Brain microvascular endothelial cell (primary cell): ENCODE data around the gene CCDC187.

Source experiments
- DNase-seq: peaks from one replicate; pipeline ENCODE4 v3.0.0-alpha.2; 2020
- H3K27ac ChIP-seq: fragments of 250-450 bp; sonication (Bioruptor Pico); 2 replicates; pipeline ENCODE4 v1.5.1; 2020; ENCODE audit warnings: mild to moderate bottlenecking, moderate library complexity
- H3K27me3 ChIP-seq: fragments of 250-450 bp; sonication (Bioruptor Pico); replicated peaks from 2 replicates; pipeline ENCODE4 v1.5.1; 2020; ENCODE audit warnings: mild to moderate bottlenecking
- H3K36me3 ChIP-seq: fragments of 250-450 bp; sonication (Bioruptor Pico); replicated peaks from 2 replicates; pipeline ENCODE4 v1.5.1; 2020; ENCODE audit warnings: mild to moderate bottlenecking
- H3K4me3 ChIP-seq: 2 replicates; pipeline ENCODE4 v1.5.1; 2011; ENCODE audit warnings: low read depth, mild to moderate bottlenecking, control low read depth, low read length, moderate library complexity
- CTCF ChIP-seq: IDR thresholded peaks from 2 replicates; pipeline ENCODE4 v1.5.1; 2011; ENCODE audit warnings: low read depth, mild to moderate bottlenecking, moderate library complexity, low read length, control low read depth, inconsistent platforms; ENCODE audit errors: missing control alignments
- in situ Hi-C: cut with HindIII; loops from 2 replicates; pipeline ENCODE4 v1.10.0; 2017; ENCODE audit warnings: low sequenced_read_pairs, low pct_ligation_motif_present

CCDC187 gene

GRCh38 chr9:136299116-136299515 lies 4.8 kb downstream of the CCDC187 start:
- no peak for DNase-seq
- no peaks in the 10 kb centered on the region for H3K36me3 ChIP-seq
- TF ChIP-seq CTCF, result no peak
- no peak overlapping the region for H3K4me3 ChIP-seq
- H3K27me3 ChIP-seq, result no peaks in the 10 kb centered on the region
- in situ Hi-C loops, result no loop called here
- H3K27ac ChIP-seq, result no peak overlapping the region

- in situ Hi-C loops, result no loop called here
- Histone ChIP-seq H3K27ac (no peak overlapping the region), H3K36me3 (no peaks in the 10 kb centered on the region), H3K4me3 (no peak overlapping the region), H3K27me3 (no peaks in the 10 kb centered on the region)
- DNase-seq, result no peak
- no peak for TF ChIP-seq CTCF
Observed at GRCh38 chr9:136297766-136298735, 5.8 kb downstream of the CCDC187 start.

- H3K4me3 ChIP-seq, result no peak overlapping the region
- in situ Hi-C loops, result no loop called here
- H3K36me3 ChIP-seq, result no peaks in the 10 kb centered on the region
- no peak overlapping the region for H3K27ac ChIP-seq
- TF ChIP-seq CTCF, result no peak
- DNase-seq, result no peak
- H3K27me3 ChIP-seq, result no peaks in the 10 kb centered on the region
Observed at GRCh38 chr9:136297016-136297691, 6.7 kb downstream of the CCDC187 start.

- no peak for DNase-seq
- H3K27ac ChIP-seq, result no peak overlapping the region
- H3K36me3 ChIP-seq, result no peaks in the 10 kb centered on the region
- in situ Hi-C loops, result no loop called here
- H3K27me3 ChIP-seq, result no peaks in the 10 kb centered on the region
- H3K4me3 ChIP-seq, result no peak overlapping the region
- no peak for TF ChIP-seq CTCF
Observed at GRCh38 chr9:136296434-136297015, 7.4 kb downstream of the CCDC187 start.

- Histone ChIP-seq H3K27me3 (no peaks in the 10 kb centered on the region), H3K4me3 (no peak overlapping the region), H3K27ac (no peak overlapping the region), H3K36me3 (no peaks in the 10 kb centered on the region)
- no peak for DNase-seq
- in situ Hi-C loops, result no loop called here
- TF ChIP-seq CTCF, result no peak
Observed at GRCh38 chr9:136295542-136296433, 8.1 kb downstream of the CCDC187 start.
